Right lobe of liver (tissue), 4 donors: Measurements from ENCODE around the gene CEMIP2.

ENCODE experiments used
- POLR2A ChIP-seq: fragments of 450-650 bp; IDR thresholded peaks from one replicate; pipeline ENCODE4 v1.6.1; 2017; ENCODE audit warnings: antibody characterized with exemption, mild to moderate bottlenecking
- TF ChIP-seq, protein P1 (sequence below), 4 donors: fragments of 200-600 bp in 3 of 4; fragments of 450-650 bp in 1 of 4; IDR thresholded peaks; one replicate each; pipeline versions ENCODE4 v1.5.1 to v1.8.0; 2016 to 2022; ENCODE audit warnings: antibody characterized with exemption in 4 of 4, mild to moderate bottlenecking in 2 of 4
- donor health status: DM: no; HTN: no; CAD: no.
- donor health status: DM: no; HTN: no; CAD: no.
- donor health status: DM: no; HTN: yes; CAD: no.

DNA sequence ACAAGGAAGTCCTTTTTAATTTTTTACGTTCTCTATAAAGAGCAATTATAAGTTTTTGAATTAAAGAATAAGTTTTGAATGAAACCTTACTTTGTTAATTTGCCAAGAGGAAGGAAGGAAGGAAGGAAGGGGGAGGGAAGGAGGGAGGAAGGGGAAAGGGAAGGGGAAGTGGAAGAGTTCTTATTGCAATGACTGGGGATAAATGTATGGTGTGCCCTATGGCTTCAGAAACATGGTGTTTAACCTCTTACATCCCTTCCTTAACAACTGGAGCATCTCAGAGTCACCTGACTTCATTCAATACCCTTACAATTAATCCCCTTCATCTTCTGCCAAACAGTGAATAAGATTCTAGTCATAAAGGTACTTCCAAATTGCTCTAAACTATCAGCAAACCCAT, 16.0 kb downstream of the CEMIP2 start:
- TF ChIP-seq, protein P1, sequence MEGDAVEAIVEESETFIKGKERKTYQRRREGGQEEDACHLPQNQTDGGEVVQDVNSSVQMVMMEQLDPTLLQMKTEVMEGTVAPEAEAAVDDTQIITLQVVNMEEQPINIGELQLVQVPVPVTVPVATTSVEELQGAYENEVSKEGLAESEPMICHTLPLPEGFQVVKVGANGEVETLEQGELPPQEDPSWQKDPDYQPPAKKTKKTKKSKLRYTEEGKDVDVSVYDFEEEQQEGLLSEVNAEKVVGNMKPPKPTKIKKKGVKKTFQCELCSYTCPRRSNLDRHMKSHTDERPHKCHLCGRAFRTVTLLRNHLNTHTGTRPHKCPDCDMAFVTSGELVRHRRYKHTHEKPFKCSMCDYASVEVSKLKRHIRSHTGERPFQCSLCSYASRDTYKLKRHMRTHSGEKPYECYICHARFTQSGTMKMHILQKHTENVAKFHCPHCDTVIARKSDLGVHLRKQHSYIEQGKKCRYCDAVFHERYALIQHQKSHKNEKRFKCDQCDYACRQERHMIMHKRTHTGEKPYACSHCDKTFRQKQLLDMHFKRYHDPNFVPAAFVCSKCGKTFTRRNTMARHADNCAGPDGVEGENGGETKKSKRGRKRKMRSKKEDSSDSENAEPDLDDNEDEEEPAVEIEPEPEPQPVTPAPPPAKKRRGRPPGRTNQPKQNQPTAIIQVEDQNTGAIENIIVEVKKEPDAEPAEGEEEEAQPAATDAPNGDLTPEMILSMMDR (IDR thresholded peaks at IDR 0.05) = no peak
- no peak for TF ChIP-seq POLR2A
